Stimulated activated CD8-positive, alpha-beta memory T cell treated with anti-CD3 and anti-CD28 coated beads, Interleukin-4, amount 100 ng/mL, for 24 hours (primary cell): ENCODE results near the gene SAP30L.

Experiments
- DNase-seq: peaks from one replicate; pipeline ENCODE4 v3.0.0-alpha.2; 2020; ENCODE audit warnings: low read depth

SAP30L gene

DNA sequence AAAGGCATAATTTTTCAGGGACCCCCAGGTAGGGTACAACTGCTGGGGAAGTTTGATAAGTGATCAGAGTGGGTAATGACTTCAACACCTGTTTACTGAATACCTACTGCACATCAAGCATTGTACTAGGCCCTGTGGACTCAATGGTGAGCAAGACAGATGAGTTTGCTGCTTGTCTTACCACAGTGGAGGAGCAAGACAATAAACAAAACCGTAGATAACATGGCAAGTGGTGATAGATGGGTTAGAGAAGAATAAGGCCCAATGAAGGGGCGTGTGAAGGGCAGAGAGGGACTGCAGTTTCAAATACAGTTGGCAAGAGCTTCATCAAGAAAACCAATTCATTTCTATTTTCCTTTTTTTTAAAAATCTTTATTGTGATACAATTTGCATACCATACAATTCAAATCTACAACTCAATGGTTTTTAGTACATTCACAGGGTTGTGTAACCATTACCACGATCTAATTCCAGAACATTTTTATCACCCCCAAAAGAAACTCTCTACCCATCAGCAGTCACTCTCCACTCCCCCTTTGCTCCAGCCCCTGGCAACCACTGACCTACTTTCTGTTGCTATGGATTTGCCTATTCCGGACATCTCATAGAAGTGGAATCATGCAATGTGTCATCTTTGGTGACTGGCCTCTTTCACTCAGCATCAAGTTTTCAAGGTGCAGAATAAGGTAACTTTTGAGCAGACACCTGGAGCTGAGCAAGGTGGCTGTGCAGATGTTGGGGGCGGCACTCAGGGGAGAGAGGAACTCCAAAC, 64.2 kb downstream of the SAP30L start:
- no peak for DNase-seq
